ENCODE results near the gene CSF1R. TPM values are rescaled to one million over a fixed set of nuclear protein-coding genes. Genes with fewer than 3 reads are reported as not detected.

The CSF1R gene
- total RNA-seq, 1 experiment from 2014 or later: 5.8 TPM

DNA sequence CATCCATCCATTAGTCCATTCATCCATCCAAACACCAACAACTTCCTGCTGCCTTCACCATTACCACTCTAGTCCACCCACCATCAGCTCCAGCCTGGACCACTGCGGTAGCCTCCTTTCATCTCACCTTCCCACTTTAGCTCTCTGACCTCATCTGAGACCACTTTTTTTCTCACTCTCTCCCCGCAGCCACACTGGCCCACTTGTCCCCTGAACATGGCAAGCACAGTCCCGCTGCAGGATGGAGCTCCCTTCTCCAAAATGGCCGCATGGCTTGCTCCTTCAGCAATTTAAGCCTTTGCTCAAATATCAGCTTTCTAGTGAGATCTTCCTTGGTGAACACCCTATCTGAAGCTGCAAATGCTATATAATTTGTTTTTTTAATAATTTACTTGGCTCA, 11.1 kb downstream of the CSF1R start:
- POLR2A ChIA-PET: no interaction called here
- Histone ChIP-seq H3K9me3 (no peaks in the 10 kb centered on the region), H3K4me1 (no peaks in the 10 kb centered on the region), H3K4me3 (ENCODE audit: low read depth, low read length) (no peak overlapping the region), H3K27me3 (replicated peaks; ENCODE audit: control insufficient read depth, insufficient read depth, low read length) (no peaks in the 10 kb centered on the region), H3K36me3 (ENCODE audit: control insufficient read depth, insufficient read depth, low read length) (no peaks in the 10 kb centered on the region)
- Mint-ChIP-seq H3K4me3 (ENCODE audit: unreplicated experiment) (no peak overlapping the region), H3K9me3 (ENCODE audit: unreplicated experiment) (no peaks in the 10 kb centered on the region), H3K36me3 (ENCODE audit: insufficient read depth, unreplicated experiment) (no peaks in the 10 kb centered on the region), H3K4me1 (ENCODE audit: low read depth, unreplicated experiment) (peaks cover 5% of the 10 kb centered on the region), H3K27ac (ENCODE audit: unreplicated experiment) (no peak overlapping the region), H3K27me3 (ENCODE audit: insufficient read depth, unreplicated experiment) (no peaks in the 10 kb centered on the region)
- intact Hi-C loops (cut with micrococcal nuclease; ENCODE audit: unreplicated experiment): loop anchor here (1.0 kb wide), 1 partner anchor 47 kb away; no protein-coding TSS in a partner anchor
- BruUV-seq (replicated peaks): no TSS peak
- peak in 1 of 2 experiments; percentile 3 for DNase-seq
- TF ChIP-seq, protein P1, sequence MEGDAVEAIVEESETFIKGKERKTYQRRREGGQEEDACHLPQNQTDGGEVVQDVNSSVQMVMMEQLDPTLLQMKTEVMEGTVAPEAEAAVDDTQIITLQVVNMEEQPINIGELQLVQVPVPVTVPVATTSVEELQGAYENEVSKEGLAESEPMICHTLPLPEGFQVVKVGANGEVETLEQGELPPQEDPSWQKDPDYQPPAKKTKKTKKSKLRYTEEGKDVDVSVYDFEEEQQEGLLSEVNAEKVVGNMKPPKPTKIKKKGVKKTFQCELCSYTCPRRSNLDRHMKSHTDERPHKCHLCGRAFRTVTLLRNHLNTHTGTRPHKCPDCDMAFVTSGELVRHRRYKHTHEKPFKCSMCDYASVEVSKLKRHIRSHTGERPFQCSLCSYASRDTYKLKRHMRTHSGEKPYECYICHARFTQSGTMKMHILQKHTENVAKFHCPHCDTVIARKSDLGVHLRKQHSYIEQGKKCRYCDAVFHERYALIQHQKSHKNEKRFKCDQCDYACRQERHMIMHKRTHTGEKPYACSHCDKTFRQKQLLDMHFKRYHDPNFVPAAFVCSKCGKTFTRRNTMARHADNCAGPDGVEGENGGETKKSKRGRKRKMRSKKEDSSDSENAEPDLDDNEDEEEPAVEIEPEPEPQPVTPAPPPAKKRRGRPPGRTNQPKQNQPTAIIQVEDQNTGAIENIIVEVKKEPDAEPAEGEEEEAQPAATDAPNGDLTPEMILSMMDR (IDR thresholded peaks at IDR 0.05; ENCODE audit: insufficient read depth in 1 of 2, low read depth in 1 of 2, low read length in 1 of 2, severe bottlenecking in 1 of 2, unreplicated experiment in 1 of 2): no peak
- CTCF ChIA-PET: interaction anchor here (0.7 to 1.5 kb wide), 5 partner anchors 37 to 143 kb away, joined by 3 to 9 read pairs (median 3); no protein-coding TSS in a partner anchor

DNA sequence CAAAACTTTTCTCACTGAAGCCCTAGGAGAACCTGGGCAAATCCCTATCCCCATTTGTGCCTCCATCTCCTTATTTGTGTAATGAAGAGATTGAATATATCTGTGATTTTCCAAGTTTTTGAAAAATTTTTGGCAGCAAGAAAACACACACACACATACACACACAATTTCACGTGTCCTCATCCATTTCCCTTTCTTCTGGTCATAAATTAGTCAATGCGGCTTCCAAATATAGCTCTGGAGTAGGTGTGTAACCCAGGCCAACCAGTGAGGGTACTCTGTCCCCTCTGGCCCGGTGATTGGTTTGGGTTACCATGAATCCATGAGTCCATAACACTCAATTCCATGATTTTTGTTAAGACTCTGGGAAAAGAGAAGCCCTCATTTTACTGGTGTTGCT, 12.7 kb downstream of the CSF1R start:
- Mint-ChIP-seq H3K4me1 (ENCODE audit: low read depth, unreplicated experiment) (peaks cover 4% of the 10 kb centered on the region), H3K36me3 (ENCODE audit: insufficient read depth, unreplicated experiment) (no peaks in the 10 kb centered on the region), H3K27me3 (ENCODE audit: insufficient read depth, unreplicated experiment) (no peaks in the 10 kb centered on the region), H3K27ac (ENCODE audit: unreplicated experiment) (no peak overlapping the region), H3K4me3 (ENCODE audit: unreplicated experiment) (no peak overlapping the region), H3K9me3 (ENCODE audit: unreplicated experiment) (no peaks in the 10 kb centered on the region)
- DNase-seq: no peak
- no TSS peak for BruUV-seq (replicated peaks)
- TF ChIP-seq, protein P1 (IDR thresholded peaks at IDR 0.05; ENCODE audit: insufficient read depth in 1 of 2, low read depth in 1 of 2, low read length in 1 of 2, severe bottlenecking in 1 of 2, unreplicated experiment in 1 of 2): no peak
- Histone ChIP-seq H3K4me1 (no peaks in the 10 kb centered on the region), H3K9me3 (no peaks in the 10 kb centered on the region), H3K36me3 (ENCODE audit: control insufficient read depth, insufficient read depth, low read length) (no peaks in the 10 kb centered on the region), H3K4me3 (ENCODE audit: low read depth, low read length) (no peak overlapping the region), H3K27me3 (replicated peaks; ENCODE audit: control insufficient read depth, insufficient read depth, low read length) (no peaks in the 10 kb centered on the region)
- intact Hi-C loops (cut with micrococcal nuclease; ENCODE audit: unreplicated experiment): no loop called here
- ChIA-PET CTCF (no interaction called here), POLR2A (interaction anchor here (0.7 kb wide), 1 partner anchor 17 kb away, joined by 7 read pairs; no protein-coding TSS in a partner anchor)

DNA sequence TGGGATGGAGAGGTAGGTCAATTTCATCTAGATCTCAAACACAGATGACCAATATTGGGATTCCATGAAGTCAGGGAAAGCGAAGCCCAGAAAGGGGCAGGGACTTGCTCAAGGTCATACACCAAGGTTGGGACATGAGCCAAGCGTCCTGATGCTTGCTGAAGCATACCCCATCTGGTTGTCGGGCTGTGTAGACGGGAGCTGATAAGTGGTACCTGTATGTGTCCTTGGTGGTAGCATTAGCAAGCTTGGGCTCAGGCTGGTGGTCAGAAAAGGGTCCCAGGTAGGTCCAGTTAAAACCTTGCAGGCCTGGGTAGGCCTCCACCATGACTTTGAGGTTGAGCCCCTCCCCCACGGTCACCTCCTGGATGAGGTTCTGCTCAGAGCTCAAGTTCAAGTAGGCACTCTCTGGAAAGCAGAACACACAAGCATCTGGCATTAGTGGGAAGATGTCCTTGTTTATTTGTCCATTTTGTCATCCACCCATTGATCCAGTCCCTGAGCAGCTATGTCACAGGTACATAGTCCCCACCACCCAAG, 13.2 kb downstream of the CSF1R start:
- ChIA-PET POLR2A (no interaction called here), CTCF (no interaction called here)
- peak in 1 of 2 experiments; percentile 21 for DNase-seq
- Mint-ChIP-seq H3K27me3 (ENCODE audit: insufficient read depth, unreplicated experiment) (no peaks in the 10 kb centered on the region), H3K36me3 (ENCODE audit: insufficient read depth, unreplicated experiment) (no peaks in the 10 kb centered on the region), H3K27ac (ENCODE audit: unreplicated experiment) (no peak overlapping the region), H3K9me3 (ENCODE audit: unreplicated experiment) (no peaks in the 10 kb centered on the region), H3K4me1 (ENCODE audit: low read depth, unreplicated experiment) (no peaks in the 10 kb centered on the region), H3K4me3 (ENCODE audit: unreplicated experiment) (no peak overlapping the region)
- Histone ChIP-seq H3K4me3 (ENCODE audit: low read depth, low read length) (no peak overlapping the region), H3K9me3 (no peaks in the 10 kb centered on the region), H3K27me3 (replicated peaks; ENCODE audit: control insufficient read depth, insufficient read depth, low read length) (no peaks in the 10 kb centered on the region), H3K36me3 (ENCODE audit: control insufficient read depth, insufficient read depth, low read length) (no peaks in the 10 kb centered on the region), H3K4me1 (no peaks in the 10 kb centered on the region)
- TF ChIP-seq, protein P1 (IDR thresholded peaks at IDR 0.05; ENCODE audit: insufficient read depth in 1 of 2, low read depth in 1 of 2, low read length in 1 of 2, severe bottlenecking in 1 of 2, unreplicated experiment in 1 of 2): no peak
- intact Hi-C loops (cut with micrococcal nuclease; ENCODE audit: unreplicated experiment): no loop called here
- BruUV-seq (replicated peaks): no TSS peak
